ENCODE results near the gene ERF. TPM values are rescaled to one million over a fixed set of nuclear protein-coding genes. Genes with fewer than 3 reads are reported as not detected.

Gene ERF
- total and polyA plus RNA-seq, 2 donors (not counting 3 experiments of a cell fraction or from before 2014, with no cell fraction given): 102 to 117 TPM

DNA sequence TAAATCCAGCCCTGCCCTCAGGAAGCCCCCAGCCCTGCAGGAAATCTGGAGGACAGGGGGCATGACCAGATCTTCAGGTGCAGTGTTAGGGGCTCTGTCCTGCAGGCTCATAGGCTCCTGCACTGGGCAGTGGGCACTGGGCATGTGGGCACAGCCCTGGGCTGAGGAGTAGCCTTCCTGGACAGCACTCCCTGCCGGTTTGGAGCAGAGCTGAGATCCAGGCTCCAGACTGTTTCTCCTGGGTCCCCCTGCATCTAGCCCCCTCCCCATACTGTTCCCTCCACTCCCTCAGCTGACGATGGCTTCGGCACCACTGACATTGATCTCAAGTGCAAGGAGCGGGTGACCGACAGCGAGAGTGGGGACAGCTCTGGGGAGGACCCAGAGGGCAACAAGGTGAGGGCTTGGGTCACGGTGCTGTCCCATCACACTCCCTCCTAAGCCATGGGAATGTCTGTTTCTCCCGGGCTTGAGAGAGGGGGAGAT lies 34.7 kb upstream of the ERF start:
- Histone ChIP-seq H3K36me3 (ENCODE audit: control insufficient read depth in 2 of 2, extremely low read depth in 1 of 2, insufficient read depth in 2 of 2, low read length in 2 of 2) (peaks cover 14 to 71% of the 10 kb centered on the region in 2 experiments), H3K4me3 (replicated peaks in 1 of 3; ENCODE audit: insufficient read depth in 1 of 3, low read depth in 1 of 3, low read length in 3 of 3) (no peak overlapping the region), H3K27me3 (ENCODE audit: control insufficient read depth in 2 of 2, insufficient read depth in 2 of 2, low read length in 2 of 2) (no peaks in the 10 kb centered on the region), H3K9me1 (replicated peaks; ENCODE audit: control insufficient read depth, extremely low read depth, insufficient read depth, low read length) (no peaks in the 10 kb centered on the region), H3K9ac (replicated peaks; ENCODE audit: extremely low read depth, insufficient read depth, low read length) (no peak overlapping the region), H3K9me3 (replicated peaks; ENCODE audit: control insufficient read depth, insufficient read depth, low read length) (no peaks in the 10 kb centered on the region), H3K4me1 (ENCODE audit: control insufficient read depth, extremely low read depth, insufficient read depth, low read length) (peaks cover 17% of the 10 kb centered on the region), H3K79me2 (ENCODE audit: control insufficient read depth, insufficient read depth, low read length) (peaks cover 15% of the 10 kb centered on the region), H4K20me1 (replicated peaks; ENCODE audit: control insufficient read depth, extremely low read depth, insufficient read depth, low read length) (no peaks in the 10 kb centered on the region), H2AFZ (ENCODE audit: low read depth, low read length) (no peak overlapping the region), H3K27ac (ENCODE audit: insufficient read depth, low read depth, low read length) (no peak overlapping the region), H3K4me2 (ENCODE audit: insufficient read depth, low read length) (no peak overlapping the region)
- no peak for FAIRE-seq
- dilution Hi-C loops (cut with MboI; ENCODE audit: extremely low pct_ligation_motif_present, low sequenced_read_pairs) (no loop called here), intact Hi-C loops (cut with micrococcal nuclease) (no loop called here)
- POLR2A ChIA-PET: no interaction called here
- no peak for DNase-seq (ENCODE audit: low read depth, low spot score)
- TF ChIP-seq MYC (IDR thresholded peaks at IDR 0.05; ENCODE audit: low read depth, low read length) (no peak), JUN (IDR thresholded peaks at IDR 0.05; ENCODE audit: borderline replicate concordance, insufficient read depth, insufficient read length, low read depth) (no peak), GATA2 (IDR thresholded peaks at IDR 0.05; ENCODE audit: insufficient read depth, insufficient read length, low read depth, low read length) (no peak), FOS (IDR thresholded peaks at IDR 0.05; ENCODE audit: borderline replicate concordance, insufficient read depth, low read length) (no peak), POLR2A (IDR thresholded peaks at IDR 0.05; ENCODE audit: low read depth, low read length) (no peak), EZH2 (IDR thresholded peaks at IDR 0.05; ENCODE audit: borderline replicate concordance, low read depth, low read length, severe bottlenecking) (no peak), POLR2AphosphoS5 (IDR thresholded peaks at IDR 0.05; ENCODE audit: insufficient read depth, low read depth, low read length) (no peak)
- TF ChIP-seq, protein P1, sequence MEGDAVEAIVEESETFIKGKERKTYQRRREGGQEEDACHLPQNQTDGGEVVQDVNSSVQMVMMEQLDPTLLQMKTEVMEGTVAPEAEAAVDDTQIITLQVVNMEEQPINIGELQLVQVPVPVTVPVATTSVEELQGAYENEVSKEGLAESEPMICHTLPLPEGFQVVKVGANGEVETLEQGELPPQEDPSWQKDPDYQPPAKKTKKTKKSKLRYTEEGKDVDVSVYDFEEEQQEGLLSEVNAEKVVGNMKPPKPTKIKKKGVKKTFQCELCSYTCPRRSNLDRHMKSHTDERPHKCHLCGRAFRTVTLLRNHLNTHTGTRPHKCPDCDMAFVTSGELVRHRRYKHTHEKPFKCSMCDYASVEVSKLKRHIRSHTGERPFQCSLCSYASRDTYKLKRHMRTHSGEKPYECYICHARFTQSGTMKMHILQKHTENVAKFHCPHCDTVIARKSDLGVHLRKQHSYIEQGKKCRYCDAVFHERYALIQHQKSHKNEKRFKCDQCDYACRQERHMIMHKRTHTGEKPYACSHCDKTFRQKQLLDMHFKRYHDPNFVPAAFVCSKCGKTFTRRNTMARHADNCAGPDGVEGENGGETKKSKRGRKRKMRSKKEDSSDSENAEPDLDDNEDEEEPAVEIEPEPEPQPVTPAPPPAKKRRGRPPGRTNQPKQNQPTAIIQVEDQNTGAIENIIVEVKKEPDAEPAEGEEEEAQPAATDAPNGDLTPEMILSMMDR (IDR thresholded peaks at IDR 0.05; ENCODE audit: extremely low read depth in 1 of 2, insufficient read depth in 1 of 2, low read depth in 1 of 2, low read length in 2 of 2): no peak
- TF ChIP-seq, protein P2, sequence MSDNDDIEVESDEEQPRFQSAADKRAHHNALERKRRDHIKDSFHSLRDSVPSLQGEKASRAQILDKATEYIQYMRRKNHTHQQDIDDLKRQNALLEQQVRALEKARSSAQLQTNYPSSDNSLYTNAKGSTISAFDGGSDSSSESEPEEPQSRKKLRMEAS (IDR thresholded peaks at IDR 0.05; ENCODE audit: insufficient read depth, insufficient read length): no peak
- CTCF ChIA-PET: interaction anchor here (1.3 kb wide), 1 partner anchor 46 kb away, joined by 3 read pairs; no protein-coding TSS in a partner anchor
- BruUV-seq (replicated peaks): no TSS peak
